ENCODE results near the gene RUNX3.
A peak's percentile ranks its signal among the peaks of the same experiment; 100 is the strongest.

The RUNX3 gene

DNA sequence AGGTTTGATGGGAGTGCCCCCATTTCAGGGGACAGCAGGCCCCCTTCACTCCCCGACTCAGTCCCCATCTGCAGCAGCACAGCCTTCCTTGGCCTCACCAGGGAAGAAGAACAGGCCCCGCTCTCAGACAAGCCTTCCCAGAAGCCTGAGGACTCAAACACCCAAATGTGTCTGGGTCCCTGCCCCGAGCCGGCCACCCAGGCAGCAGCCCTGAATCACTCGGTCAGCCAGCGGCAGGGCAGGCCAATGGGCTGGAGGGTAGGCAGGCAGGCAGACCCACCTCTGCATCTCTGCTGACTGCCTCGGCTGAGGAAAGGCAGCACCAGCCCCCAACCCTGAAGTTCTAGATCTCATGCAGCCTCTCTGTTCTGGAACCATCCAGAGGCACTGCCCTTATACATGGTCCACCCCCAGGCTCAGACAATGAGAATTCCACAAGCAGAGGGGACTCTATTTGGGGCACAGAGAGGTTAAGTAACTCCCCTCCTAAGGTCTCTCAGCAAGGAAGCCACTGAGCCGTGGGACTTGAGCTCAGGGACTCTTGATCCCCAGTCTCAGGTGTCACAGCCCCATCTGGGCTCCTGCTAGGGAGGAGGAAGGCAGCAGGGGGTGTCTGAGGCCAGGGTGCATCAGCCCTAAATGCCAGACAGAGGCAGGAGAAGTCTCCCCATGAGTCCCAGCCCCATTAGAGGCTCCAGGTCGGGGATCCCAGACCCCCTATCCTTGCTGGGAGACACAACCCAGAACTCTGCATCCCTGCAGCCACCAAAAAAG is 33.2 kb upstream of the RUNX3 start:
- no peak for DNase-seq (ENCODE audit: low spot score)

DNA sequence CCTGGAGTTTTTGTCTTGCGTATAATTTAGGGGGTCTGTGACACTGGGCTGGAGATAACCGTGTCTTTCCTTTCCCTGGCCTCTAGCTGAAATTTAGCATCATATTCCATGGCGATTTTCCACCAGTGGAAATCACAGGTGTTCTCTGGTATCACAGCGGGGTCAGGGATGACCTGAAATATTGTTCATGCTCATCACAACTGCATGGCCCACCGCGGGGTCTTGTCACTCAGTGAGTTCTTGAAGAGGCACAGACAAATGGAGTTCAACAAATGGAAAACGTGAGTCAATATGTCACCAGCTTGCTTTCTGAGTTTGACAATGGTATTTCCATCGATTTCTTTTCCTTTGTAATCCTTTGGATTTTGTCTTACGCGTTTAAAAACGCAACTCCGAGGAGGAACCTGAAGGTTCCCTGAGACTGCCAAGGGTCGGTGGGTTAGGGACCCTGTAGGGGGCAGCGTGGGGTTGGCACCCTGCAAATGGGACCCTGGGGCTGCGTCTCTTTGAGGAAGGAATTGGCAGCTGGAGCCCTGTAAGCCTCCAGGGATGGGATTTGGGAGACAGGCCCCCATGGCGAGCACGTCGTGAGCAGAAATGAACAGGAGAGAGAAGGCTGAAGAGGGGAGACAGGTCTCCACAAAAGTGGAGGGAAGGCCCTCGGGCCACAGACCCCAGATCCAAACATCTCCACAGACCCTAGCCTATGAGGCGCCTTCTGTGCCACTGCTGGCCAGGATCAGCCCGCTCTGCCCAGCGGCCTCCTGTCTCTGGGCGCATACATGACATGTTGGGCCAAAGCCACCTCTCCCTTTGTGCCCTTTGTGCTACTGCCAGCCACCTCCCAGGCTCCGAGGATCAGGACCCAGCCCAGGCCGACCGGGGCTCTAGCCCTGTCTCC is 32.1 kb upstream of the RUNX3 start:
- DNase-seq (ENCODE audit: low spot score): no peak

DNA sequence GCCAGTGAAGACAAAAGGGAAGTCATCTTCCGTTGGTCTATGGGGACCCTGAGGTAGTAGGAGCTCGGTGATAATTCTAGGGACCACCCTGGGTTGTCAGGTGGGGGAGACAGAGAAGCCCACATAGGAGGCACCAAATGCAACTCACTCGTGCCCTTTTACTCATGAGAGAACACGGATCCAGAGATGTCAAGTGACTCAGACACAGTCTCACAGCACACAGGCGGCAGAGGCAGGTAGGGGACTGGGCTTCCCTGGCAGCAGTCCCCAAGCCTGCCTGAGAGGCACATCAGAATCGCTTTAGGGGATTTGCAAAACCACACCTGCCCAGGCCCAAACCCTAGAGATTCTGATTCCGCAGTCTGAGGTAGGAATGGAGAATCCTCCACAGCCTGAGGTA is 31.3 kb upstream of the RUNX3 start:
- DNase-seq (ENCODE audit: low spot score): no peak

DNA sequence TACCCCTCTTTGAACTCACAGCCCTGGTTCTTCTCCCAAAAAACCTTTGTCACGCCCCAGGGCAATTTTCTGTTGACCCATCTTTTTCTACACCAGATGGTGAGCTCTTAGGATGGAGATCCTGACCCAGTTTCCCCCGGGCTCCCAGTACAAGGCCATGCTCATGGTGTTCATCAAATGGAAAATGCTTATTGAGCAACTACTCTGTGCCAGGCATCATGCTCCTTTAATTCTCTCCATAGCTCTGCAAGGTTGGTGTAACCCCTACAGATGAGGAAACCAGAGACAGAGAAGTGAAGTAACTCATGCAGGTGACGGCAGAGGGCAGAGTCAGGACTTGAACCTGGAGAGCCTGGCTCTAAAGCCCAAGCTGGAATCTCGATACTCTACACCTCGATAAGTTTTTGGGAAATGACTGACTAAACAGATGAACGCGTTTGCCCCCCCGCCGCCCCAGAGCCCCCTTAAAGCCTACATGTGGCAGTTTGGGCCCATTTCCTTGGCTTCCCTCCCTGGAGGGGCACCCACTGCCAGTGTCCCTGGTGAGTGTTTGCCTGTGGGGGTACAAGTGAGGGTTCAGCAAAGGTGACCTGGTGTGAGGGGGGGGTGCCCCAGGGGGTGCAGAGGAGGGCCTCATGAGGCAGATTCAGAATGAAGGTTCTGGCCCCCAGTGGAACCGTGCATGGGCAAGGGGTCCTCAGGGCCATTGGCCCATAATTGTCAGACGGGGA is 30.2 kb upstream of the RUNX3 start:
- no peak for DNase-seq (ENCODE audit: low spot score)

DNA sequence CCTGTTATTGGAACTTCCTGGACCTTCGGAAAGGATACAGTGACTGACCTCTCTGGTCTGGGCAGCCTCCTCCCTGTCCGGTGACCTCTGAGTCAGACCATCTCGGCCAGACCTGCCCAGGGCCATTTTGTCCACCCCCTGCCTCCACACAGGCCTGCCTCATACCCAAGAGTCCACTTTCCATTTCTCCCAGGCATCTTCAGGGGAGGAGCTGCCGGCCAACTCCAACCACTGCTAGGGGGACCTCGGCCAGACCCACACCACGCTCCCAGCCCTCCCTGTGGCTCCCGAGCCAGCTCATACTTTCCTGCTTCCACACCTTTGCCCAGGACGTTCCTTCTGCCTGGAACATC is 29.5 kb upstream of the RUNX3 start:
- DNase-seq (ENCODE audit: low spot score): no peak

DNA sequence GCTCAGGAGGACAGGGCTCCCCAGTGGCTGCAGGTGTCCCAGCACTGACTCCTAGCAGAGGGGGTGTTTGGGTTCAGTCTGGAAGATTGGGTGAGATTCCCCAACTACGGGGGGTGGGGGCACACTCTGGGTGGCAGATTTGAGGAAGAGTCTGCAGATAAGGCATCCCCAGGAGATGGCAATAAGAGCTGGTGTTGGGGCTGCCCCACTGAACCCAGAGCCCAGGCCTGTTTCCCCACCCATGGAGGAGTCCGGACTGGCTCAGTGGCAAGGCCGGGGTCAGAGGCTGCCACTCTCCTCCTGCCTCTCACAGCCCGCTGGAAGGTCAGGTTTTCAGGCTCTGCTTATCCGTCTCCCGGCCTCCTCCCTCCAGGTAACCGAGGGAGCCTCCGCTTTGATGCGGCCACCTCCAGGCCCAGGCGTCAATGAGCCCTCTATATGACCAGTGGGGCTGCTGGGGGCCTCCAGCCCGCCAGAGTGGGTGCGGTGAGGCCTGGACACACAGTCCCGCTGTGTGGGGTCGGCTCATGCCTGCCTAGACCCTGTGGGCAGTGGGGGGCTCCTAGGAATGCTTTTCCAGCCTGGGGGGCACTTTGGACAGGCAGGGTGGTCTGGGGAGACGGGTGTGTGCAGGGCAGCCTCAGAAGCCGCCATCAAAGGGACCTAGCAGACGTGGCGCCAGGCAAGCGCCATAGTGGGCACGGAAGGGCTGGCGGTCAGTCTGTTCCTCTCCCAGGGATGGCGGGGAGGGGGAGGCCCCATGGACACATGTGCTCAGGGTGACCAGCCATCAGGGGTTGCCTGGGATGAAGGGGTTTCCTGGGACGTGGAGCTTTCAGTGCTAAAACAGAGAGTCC is 28.9 kb upstream of the RUNX3 start:
- DNase-seq (ENCODE audit: low spot score): no peak

DNA sequence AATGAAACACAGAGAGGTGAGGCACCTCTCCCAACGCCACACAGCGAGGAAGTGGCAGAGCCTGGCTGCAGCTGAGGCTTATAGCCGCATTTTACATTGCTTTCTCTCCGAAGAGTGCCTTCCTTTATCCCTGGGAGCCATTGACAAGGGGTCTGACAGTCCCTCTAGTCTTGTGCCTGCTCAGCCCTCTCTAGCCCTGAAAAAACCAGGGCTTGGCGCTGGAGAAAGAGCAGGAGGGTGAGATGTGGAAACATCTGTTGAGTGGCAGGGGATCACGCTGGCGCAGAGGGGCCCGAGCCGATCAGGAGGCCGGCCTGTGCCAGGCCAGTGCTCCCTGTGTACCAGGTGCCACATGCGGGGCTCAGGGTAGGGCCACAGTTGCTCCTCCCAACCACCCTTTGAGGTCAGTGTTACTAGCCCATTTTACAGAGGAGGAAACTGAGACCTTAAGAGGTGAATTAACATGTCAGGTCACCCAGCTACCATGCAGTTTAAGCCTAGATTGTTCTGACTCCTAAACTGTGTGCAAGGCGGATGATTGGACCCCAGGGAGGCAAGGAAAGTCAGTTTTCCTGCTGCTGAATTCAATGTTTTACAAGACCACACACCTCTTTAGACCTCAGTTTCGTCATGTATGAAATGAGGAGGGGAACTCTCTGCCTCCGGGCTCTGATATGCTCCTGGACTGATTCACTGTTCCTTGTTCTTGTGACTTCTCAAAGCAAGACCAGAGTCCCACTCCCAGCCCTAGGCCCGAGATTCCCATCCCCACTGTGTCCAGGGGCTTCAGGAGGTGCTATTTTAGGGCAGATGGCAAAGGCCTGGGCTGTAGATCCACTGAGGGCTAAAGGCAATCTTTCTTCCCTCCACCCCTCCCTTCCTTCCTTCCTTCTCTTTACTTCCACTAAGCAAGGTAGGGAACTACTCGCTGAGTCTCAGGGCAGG is 28.0 kb upstream of the RUNX3 start:
- DNase-seq (ENCODE audit: low spot score): no peak

DNA sequence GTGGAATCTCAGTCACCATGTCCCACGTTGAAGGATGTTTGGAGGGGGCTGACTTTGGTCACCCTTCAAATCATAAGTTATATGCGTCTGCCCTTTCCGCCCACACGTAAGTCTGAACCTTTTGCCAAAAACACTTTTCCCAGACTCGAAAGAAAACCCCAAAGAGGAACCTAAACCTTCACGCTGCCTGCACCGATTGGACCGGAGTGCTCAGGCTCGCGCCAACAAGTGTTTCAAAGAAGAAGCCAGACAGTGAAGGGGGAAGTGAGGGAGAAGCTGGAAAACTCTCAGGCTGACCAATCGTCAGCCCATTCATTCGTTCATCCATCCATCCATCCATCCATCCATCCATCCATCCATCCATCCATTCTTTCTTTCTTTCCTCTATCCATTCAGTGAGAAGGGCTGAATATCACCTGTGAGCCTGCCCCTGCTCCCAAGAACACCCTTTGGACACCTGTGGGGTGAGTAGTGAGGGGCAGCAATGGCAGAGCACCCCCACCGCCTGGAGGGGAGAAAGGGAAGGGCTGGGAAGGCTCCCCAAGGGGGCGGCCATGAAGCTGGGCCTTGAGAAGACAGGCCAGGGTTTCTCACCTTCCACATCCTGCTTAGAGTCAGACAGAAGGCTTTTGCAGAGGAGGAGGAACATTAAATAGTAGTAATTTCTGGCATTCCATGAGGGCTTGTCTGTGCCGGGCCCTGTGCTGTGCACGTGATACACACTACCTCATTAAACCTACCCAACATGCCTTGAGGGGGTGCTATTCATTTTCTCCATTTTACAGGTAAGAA is 27.1 kb upstream of the RUNX3 start:
- DNase-seq (ENCODE audit: low spot score): peak; percentile 6

DNA sequence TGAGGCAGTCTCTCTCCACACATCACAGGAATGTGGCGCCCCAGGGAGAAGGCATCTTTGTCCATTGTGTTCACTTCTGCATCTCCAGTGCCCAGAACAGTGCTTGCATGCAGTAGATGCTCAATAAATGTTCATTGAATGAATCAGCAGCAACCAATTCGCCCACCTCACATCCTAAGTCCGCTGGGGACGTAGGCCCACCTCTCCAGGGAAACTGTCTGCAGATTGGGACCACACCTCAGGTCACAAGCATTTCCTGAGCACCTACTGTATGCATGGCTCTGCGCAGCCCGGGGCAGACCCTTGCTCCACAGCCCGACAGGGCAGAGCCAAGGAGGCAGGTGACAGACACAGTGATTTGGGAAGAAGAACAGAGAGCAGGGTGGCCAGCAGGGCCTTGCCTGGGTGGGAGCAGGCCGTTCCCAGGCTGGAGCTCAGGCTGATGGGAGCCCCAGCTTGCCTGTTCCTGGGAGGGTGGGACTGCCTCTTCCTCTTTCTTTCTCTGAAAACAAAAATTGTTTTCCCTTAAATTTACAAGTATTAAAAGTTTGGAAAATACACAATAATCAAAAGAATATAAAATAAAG is 25.8 kb upstream of the RUNX3 start:
- no peak for DNase-seq (ENCODE audit: low spot score)

DNA sequence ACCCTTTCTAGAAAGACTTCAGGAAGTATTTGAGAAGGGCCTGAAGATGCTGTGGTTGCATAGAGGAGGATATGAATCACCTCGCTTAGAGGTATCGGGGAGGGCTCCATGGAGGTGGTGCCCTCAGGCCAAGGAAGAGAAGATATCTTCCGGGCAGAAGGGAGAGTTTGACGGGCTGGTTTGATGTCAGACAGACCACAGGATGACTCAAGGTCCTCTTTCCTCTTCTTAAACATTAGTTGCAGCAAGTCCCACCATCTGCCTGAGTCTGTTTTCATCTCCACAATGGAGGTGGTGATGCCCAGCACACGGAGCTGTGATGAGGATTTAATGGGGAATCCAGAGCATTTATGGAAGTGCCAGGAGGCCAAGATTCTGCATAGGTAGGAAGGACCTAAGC is 25.1 kb upstream of the RUNX3 start:
- no peak for DNase-seq (ENCODE audit: low spot score)

DNA sequence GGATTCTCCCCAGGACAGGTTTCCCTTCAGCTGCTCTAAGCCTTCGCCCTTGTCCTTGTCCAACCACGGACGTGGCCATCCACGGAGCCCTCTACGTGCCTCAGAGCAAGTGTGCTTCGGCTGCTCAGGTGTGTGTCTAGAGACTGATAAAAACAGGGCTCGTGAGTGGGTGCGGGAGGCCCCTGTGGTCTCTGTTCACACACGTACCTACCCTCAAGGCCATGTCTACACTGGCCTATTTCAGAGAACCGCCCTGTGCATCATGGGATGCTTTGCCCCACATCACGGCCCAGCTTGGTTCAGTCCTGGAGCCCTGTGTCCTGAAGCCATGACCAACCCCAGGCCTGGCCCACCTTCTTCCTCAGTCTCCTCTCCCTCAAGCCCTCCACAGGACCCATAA is 24.6 kb upstream of the RUNX3 start:
- no peak for DNase-seq (ENCODE audit: low spot score)

DNA sequence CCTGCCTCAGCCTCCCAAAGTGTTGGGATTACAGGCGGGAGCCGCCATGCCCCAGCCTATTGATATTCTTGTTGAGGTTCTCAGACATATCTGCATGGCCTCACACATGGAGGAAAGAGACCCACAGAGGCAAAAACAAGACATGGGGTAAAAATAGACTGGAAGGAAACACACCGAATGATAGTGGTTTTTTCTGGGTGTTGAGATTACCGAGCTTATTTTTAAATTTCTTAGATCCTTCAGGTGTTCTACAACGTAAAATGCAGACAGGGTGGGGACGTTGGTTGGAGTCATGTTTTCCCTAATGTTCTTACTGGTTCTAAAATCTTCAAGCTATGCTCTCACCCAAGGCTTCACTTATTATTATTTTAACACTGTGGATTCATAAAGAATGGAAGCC is 23.9 kb upstream of the RUNX3 start:
- DNase-seq (ENCODE audit: low spot score): no peak

DNA sequence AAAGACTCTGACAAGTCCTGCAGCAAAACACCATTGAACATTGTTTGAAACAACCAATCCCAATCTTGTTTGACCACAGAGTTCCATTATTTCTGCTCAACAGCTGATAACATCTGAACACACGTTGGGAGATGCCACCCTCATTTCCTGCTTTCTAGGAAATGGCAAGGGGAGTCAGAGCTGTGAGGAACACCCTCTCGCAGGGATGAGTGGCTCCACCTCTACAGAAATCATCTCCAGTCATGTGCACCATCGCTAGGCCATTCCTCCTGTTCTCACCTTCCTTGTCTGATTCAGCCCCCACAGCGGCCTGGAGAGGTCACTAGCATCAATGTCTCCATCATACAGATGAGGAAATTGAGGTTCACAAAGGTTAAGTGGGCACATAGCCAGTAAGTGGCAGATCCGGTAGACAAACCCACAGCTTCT is 22.4 kb upstream of the RUNX3 start:
- no peak for DNase-seq (ENCODE audit: low spot score)

DNA sequence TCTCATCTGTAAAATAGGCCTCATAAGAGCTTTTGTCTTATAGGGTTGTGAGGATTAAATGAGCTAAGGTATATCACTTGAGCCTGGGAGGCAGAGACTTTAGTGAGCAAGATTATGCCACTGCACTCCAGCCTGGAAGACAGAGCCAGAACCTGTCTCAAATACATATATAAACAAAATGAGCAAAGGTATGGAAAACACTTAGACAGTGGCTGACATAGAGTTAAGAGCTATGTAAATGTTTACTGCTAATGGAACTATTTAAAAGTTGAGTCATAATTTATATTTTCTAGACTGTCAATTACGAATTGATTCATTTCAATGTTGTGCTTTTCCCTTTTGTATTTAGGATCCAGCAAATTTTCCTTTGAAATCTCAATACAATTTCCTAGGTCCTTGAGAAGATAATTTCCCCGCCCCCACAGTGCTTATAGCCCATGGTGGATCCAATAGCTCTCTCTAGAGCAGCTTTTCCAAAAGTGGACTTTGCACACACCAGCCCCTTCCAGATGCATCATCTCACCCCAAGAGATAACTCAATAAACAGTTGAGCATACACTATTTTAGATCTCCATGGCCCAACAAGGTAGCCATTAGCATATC is 21.8 kb upstream of the RUNX3 start:
- no peak for DNase-seq (ENCODE audit: low spot score)

DNA sequence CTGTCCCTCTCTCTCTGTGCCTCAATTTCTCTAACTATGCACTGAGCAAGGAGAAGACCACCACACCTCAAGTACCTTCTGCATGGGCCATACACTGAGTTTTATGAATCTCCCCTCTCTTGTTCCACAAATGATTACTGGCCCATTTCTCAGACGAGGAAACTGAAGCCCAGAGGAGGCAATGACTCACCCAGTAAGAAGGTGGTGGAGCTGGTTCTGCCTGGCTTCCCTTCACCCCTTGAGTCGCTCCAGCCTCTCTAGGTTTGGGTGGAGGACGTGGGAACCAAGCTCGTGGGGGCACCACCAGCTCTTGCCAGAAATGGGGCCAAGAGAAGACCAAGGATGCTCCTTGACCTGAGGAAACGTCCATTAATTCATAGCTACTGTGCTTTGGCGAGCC is 21.3 kb upstream of the RUNX3 start:
- no peak for DNase-seq (ENCODE audit: low spot score)

DNA sequence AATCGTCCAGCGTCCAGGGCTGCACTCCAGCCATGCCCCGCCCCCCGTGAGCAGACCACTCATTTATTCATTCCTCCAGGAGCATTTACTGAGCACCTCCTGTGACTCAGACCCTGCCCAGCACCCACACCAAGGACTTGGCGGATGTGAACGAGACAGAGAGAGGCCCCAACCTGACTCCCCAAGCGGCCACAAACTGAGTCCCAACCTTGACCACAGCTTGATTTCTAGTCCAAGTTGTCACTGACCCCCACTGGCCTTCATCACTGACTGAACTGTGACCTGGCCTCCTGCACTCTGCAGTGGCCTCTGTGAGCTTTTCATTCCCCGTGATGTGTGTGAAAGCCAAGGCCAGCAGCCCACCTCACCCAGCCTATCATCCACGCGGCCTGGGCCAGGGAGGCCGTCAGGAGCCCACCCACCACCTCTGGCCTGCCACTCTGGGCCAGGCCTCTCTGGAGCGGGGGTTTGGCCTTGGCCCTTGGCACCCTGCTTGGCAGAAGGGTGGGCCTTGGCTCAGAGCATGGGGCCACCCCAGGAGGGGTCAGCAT is 19.3 kb upstream of the RUNX3 start:
- DNase-seq (ENCODE audit: low spot score): no peak

DNA sequence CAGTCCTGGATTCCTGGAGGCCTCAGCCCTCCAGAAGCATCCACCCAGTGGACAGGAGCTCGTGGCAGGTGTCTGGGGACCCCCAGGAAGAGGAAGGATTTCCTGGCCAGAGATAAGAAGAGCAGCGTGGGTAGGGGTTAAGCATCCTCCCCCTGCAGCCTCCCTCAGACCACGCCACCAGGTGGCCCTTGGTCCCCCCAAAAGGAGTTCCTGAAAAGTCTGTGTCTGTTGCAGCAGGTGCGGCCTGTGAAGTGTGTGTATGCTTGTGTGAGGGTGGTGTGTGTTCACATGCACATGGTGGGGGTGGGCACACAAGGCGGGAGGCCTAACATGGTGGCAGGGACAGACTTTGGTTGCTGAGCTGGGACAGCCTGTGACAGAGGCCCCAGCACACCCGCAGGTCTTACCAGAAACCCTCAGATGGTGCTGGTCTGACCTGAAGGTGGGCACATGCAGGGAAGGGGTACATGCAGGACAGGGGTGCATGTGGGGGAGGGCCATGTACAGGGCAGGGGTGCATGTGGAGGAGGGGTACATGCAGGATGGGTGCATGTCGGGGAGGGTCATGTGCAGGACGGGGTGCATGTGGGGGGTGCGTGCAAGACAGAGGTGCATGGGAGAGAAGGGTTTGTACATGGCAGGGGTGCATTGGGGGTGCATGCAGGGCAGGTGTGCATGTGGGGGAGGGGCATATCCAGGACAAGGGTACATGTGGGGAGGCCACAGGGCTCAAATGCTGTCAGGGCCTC is 18.2 kb upstream of the RUNX3 start:
- no peak for DNase-seq (ENCODE audit: low spot score)

All from putamen (tissue), 1 donor.